GM18870 (cell line): ENCODE results near the gene C9.
"Not testable (repeated sequence)": the region's sequence is repeated elsewhere in the genome, so short reads cannot be mapped to it uniquely, and the experiment has no call there.

Experiments used
- ATAC-seq: cut with Tn5 transposase; IDR thresholded peaks from one replicate; pipeline ENCODE4 v1.9.1; 2021; ENCODE audit warnings: moderate library complexity; ENCODE audit not compliant: unreplicated experiment

The C9 gene

GRCh38 chr5:39364367-39364766, at the start of gene C9:
Gene C9, minus strand, starts transcription at chr5:39364495. Its CDS starts 31 bp downstream, at chr5:39364464.
- ATAC-seq, result no peak

- ATAC-seq, result no peak
Measured at GRCh38 chr5:39413771-39414170, 49.5 kb upstream of the C9 start.

- no peak for ATAC-seq
Measured at GRCh38 chr5:39412721-39413394, 48.6 kb upstream of the C9 start.

GRCh38 chr5:39411985-39412384, 47.7 kb upstream of the C9 start:
- no peak for ATAC-seq

GRCh38 chr5:39411061-39411460, 46.8 kb upstream of the C9 start:
- no peak for ATAC-seq

- no peak for ATAC-seq
Measured at GRCh38 chr5:39409033-39409432, 44.7 kb upstream of the C9 start.

GRCh38 chr5:39405083-39405843, 41.0 kb upstream of the C9 start:
- no peak for ATAC-seq

- ATAC-seq, result not testable (repeated sequence)
Measured at GRCh38 chr5:39403761-39404160, 39.5 kb upstream of the C9 start.

- ATAC-seq, result not testable (repeated sequence)
Measured at GRCh38 chr5:39402140-39402539, 37.8 kb upstream of the C9 start.

GRCh38 chr5:39400713-39401578, 36.7 kb upstream of the C9 start:
- ATAC-seq, result no peak

GRCh38 chr5:39399135-39400036, 35.1 kb upstream of the C9 start:
- ATAC-seq, result no peak

GRCh38 chr5:39396843-39397242, 32.5 kb upstream of the C9 start:
- no peak for ATAC-seq

- no peak for ATAC-seq
Measured at GRCh38 chr5:39395521-39395920, 31.2 kb upstream of the C9 start.

- no peak for ATAC-seq
Measured at GRCh38 chr5:39394946-39395345, 30.7 kb upstream of the C9 start.

- ATAC-seq, result no peak
Measured at GRCh38 chr5:39390945-39391344, 26.6 kb upstream of the C9 start.

GRCh38 chr5:39387293-39387692, 23.0 kb upstream of the C9 start:
- no peak for ATAC-seq

- no peak for ATAC-seq
Measured at GRCh38 chr5:39384271-39384670, 20.0 kb upstream of the C9 start.

GRCh38 chr5:39381376-39381775, 17.1 kb upstream of the C9 start:
- no peak for ATAC-seq

- no peak for ATAC-seq
Measured at GRCh38 chr5:39379693-39380092, 15.4 kb upstream of the C9 start.

GRCh38 chr5:39377613-39378012, 13.3 kb upstream of the C9 start:
- ATAC-seq, result no peak

GRCh38 chr5:39376293-39376714, 12.0 kb upstream of the C9 start:
- no peak for ATAC-seq
